SK-N-SH treated with all-trans-retinoic acid at 6 μM for 48 hours (cell line): Measurements from ENCODE around the gene DYSF.

ENCODE experiments used
- ATAC-seq: fragments of 200-7000 bp; cut with Tn5 transposase; 3 replicates; pipeline ENCODE4 v1.9.1; 2020; ENCODE audit warnings: mild to moderate bottlenecking, moderate library complexity
- ARNTL ChIP-seq: fragments of 450-650 bp; formaldehyde crosslinking; IDR thresholded peaks from 2 replicates; pipeline ENCODE4 v1.5.0; 2020; ENCODE audit warnings: low read depth, mild to moderate bottlenecking, moderate library complexity, borderline replicate concordance
- BACH2 ChIP-seq: fragments of 250-450 bp; sonication (Bioruptor Pico); IDR thresholded peaks from 2 replicates; pipeline ENCODE4 v1.9.0; 2021; ENCODE audit warnings: mild to moderate bottlenecking, borderline replicate concordance
- CREB5 ChIP-seq: fragments of 250-450 bp; sonication (Bioruptor Pico); IDR thresholded peaks from 2 replicates; pipeline ENCODE4 v1.5.1; 2020; ENCODE audit warnings: low read depth, mild to moderate bottlenecking, moderate library complexity
- CSDC2 ChIP-seq: fragments of 250-450 bp; sonication (Bioruptor Pico); IDR thresholded peaks from 2 replicates; pipeline ENCODE4 v1.5.0; 2020; ENCODE audit warnings: mild to moderate bottlenecking, moderate library complexity
- ESRRG ChIP-seq: fragments of 250-450 bp; sonication (Bioruptor Pico); IDR thresholded peaks from 2 replicates; pipeline ENCODE4 v1.6.1; 2021; ENCODE audit warnings: mild to moderate bottlenecking
- GLIS3 ChIP-seq: fragments of 250-450 bp; sonication (Bioruptor Pico); IDR thresholded peaks from 2 replicates; pipeline ENCODE4 v1.5.0; 2020; ENCODE audit warnings: mild to moderate bottlenecking, moderate library complexity
- ISL1 ChIP-seq: fragments of 250-450 bp; sonication (Bioruptor Pico); IDR thresholded peaks from 2 replicates; pipeline ENCODE4 v2.1.2; 2022; ENCODE audit warnings: mild to moderate bottlenecking, moderate library complexity
- OSR1 ChIP-seq: fragments of 250-450 bp; sonication (Bioruptor Pico); IDR thresholded peaks from 2 replicates; pipeline ENCODE4 v1.8.0; 2022; ENCODE audit warnings: moderate library complexity, mild to moderate bottlenecking, inconsistent platforms
- PATZ1 ChIP-seq: fragments of 250-450 bp; sonication (Bioruptor Pico); IDR thresholded peaks from 2 replicates; pipeline ENCODE4 v1.8.0; 2020; ENCODE audit warnings: mild to moderate bottlenecking, moderate library complexity, borderline replicate concordance
- POU6F1 ChIP-seq: fragments of 250-450 bp; sonication (Bioruptor Pico); IDR thresholded peaks from 2 replicates; pipeline ENCODE4 v1.8.0; 2021; ENCODE audit warnings: low read depth, mild to moderate bottlenecking, moderate library complexity, borderline replicate concordance
- RARB ChIP-seq: fragments of 250-450 bp; sonication (Bioruptor Pico); IDR thresholded peaks from 2 replicates; pipeline ENCODE4 v1.8.0; 2021; ENCODE audit warnings: mild to moderate bottlenecking, moderate library complexity
- SNAI2 ChIP-seq: fragments of 250-450 bp; sonication (Bioruptor Pico); IDR thresholded peaks from 2 replicates; pipeline ENCODE4 v1.5.0; 2020; ENCODE audit warnings: mild to moderate bottlenecking, moderate library complexity
- TCF4 ChIP-seq: fragments of 250-450 bp; sonication (Bioruptor Pico); IDR thresholded peaks from 2 replicates; pipeline ENCODE4 v1.8.0; 2021; ENCODE audit warnings: mild to moderate bottlenecking, moderate library complexity, borderline replicate concordance
- TOX ChIP-seq: fragments of 250-450 bp; sonication (Bioruptor Pico); IDR thresholded peaks from 2 replicates; pipeline ENCODE4 v1.8.0; 2021; ENCODE audit warnings: mild to moderate bottlenecking, moderate library complexity, borderline replicate concordance
- TSHZ2 ChIP-seq: fragments of 250-450 bp; sonication (Bioruptor Pico); IDR thresholded peaks from 2 replicates; pipeline ENCODE4 v1.5.0; 2020; ENCODE audit warnings: mild to moderate bottlenecking, moderate library complexity
- ZFP3 ChIP-seq: fragments of 250-450 bp; sonication (Bioruptor Pico); IDR thresholded peaks from 2 replicates; pipeline ENCODE4 v1.5.0; 2020; ENCODE audit warnings: mild to moderate bottlenecking, moderate library complexity
- ZFP30 ChIP-seq: fragments of 450-650 bp; formaldehyde crosslinking; IDR thresholded peaks from 2 replicates; pipeline ENCODE4 v1.5.0; 2022; ENCODE audit warnings: mild to moderate bottlenecking, moderate library complexity
- ZNF565 ChIP-seq: fragments of 450-650 bp; formaldehyde crosslinking; conservative IDR thresholded peaks from 2 replicates; pipeline ENCODE4 v1.5.0; 2020; ENCODE audit warnings: low read depth, mild to moderate bottlenecking, moderate library complexity
- ZNF70 ChIP-seq: fragments of 450-650 bp; formaldehyde crosslinking; IDR thresholded peaks from 2 replicates; pipeline ENCODE4 v1.5.0; 2020; ENCODE audit warnings: mild to moderate bottlenecking, moderate library complexity
- ZNF8 ChIP-seq: fragments of 450-650 bp; formaldehyde crosslinking; IDR thresholded peaks from 2 replicates; pipeline ENCODE4 v1.5.0; 2020; ENCODE audit warnings: mild to moderate bottlenecking, moderate library complexity

DYSF gene

GRCh38 chr2:71492112-71492511 lies 38.8 kb downstream of the DYSF start:
- no peak for TF ChIP-seq ZNF8 (CRISPR knock-in tag)
- TF ChIP-seq CREB5 (CRISPR knock-in tag): no peak
- TF ChIP-seq PATZ1 (CRISPR knock-in tag): no peak
- no peak for TF ChIP-seq TOX (CRISPR knock-in tag)
- no peak for TF ChIP-seq TSHZ2 (CRISPR knock-in tag)
- TF ChIP-seq ZFP3 (CRISPR knock-in tag): no peak
- no peak for TF ChIP-seq BACH2
- TF ChIP-seq ESRRG: no peak
- ATAC-seq: no peak

GRCh38 chr2:71494091-71494490 lies 40.7 kb downstream of the DYSF start:
- ATAC-seq: no peak
- no peak for TF ChIP-seq ZNF565 (CRISPR knock-in tag)
- no peak for TF ChIP-seq GLIS3 (CRISPR knock-in tag)
- no peak for TF ChIP-seq ARNTL (CRISPR knock-in tag)
- no peak for TF ChIP-seq ZFP30
- no peak for TF ChIP-seq ZNF8 (CRISPR knock-in tag)
- no peak for TF ChIP-seq PATZ1 (CRISPR knock-in tag)
- TF ChIP-seq TCF4 (CRISPR knock-in tag): no peak
- TF ChIP-seq CREB5 (CRISPR knock-in tag): no peak
- no peak for TF ChIP-seq CSDC2
- no peak for TF ChIP-seq ZNF70 (CRISPR knock-in tag)
- TF ChIP-seq SNAI2 (CRISPR knock-in tag): no peak
- TF ChIP-seq RARB (CRISPR knock-in tag): no peak
- no peak for TF ChIP-seq OSR1 (CRISPR knock-in tag)
- TF ChIP-seq POU6F1 (CRISPR knock-in tag): no peak
- TF ChIP-seq ISL1 (CRISPR knock-in tag): no peak
